Stimulated activated naive CD8-positive, alpha-beta T cell treated with anti-CD3 and anti-CD28 coated beads, Interleukin-15, Interleukin-2, amounts not matched to agents 100 ng/mL and 50 ng/mL, for 24 hours (primary cell): Measurements from ENCODE around the gene NXF1.
"Not testable (repeated sequence)": the region's sequence is repeated elsewhere in the genome, so short reads cannot be mapped to it uniquely, and the experiment has no call there.

ENCODE experiments used
- H3K27ac Mint-ChIP-seq: one replicate; pipeline ENCODE4 v1.8.0; 2021; ENCODE audit warnings: mild to moderate bottlenecking, mixed read lengths
- H3K27me3 Mint-ChIP-seq: one replicate; pipeline ENCODE4 v1.8.0; 2021; ENCODE audit warnings: mixed read lengths
- H3K36me3 Mint-ChIP-seq: one replicate; pipeline ENCODE4 v1.8.0; 2021; ENCODE audit warnings: low read depth, mixed read lengths
- H3K4me1 Mint-ChIP-seq: one replicate; pipeline ENCODE4 v1.8.0; 2021; ENCODE audit warnings: low read depth, mixed read lengths
- H3K4me3 Mint-ChIP-seq: one replicate; pipeline ENCODE4 v1.8.0; 2021; ENCODE audit warnings: mild to moderate bottlenecking, mixed read lengths
- H3K9me3 Mint-ChIP-seq: one replicate; pipeline ENCODE4 v1.8.0; 2021; ENCODE audit warnings: mixed read lengths

Gene NXF1

GRCh38 chr11:62841361-62842170, 36.3 kb upstream of the NXF1 start:
- no peaks in the 10 kb centered on the region for H3K9me3 Mint-ChIP-seq
- no peak overlapping the region for H3K4me3 Mint-ChIP-seq
- no peak overlapping the region for H3K27ac Mint-ChIP-seq
- H3K4me1 Mint-ChIP-seq: peaks cover 34% of the 10 kb centered on the region
- H3K27me3 Mint-ChIP-seq: no peaks in the 10 kb centered on the region
- peaks cover 19% of the 10 kb centered on the region for H3K36me3 Mint-ChIP-seq

- peaks cover 27% of the 10 kb centered on the region for H3K36me3 Mint-ChIP-seq
- not testable (repeated sequence) for H3K27me3 Mint-ChIP-seq, H3K9me3 Mint-ChIP-seq, H3K27ac Mint-ChIP-seq, H3K4me3 Mint-ChIP-seq
- peaks cover 42% of the 10 kb centered on the region for H3K4me1 Mint-ChIP-seq
Observed at GRCh38 chr11:62840721-62841360, 35.6 kb upstream of the NXF1 start.

GRCh38 chr11:62839050-62839945, 34.1 kb upstream of the NXF1 start, which contains the start of gene WDR74:
TSS of gene WDR74 (minus strand) at chr11:62839590. CDS start at chr11:62839570, 20 bp downstream.
- H3K36me3 Mint-ChIP-seq: peaks cover 39% of the 10 kb centered on the region
- H3K27me3 Mint-ChIP-seq: no peaks in the 10 kb centered on the region
- no peaks in the 10 kb centered on the region for H3K9me3 Mint-ChIP-seq
- peaks cover 48% of the 10 kb centered on the region for H3K4me1 Mint-ChIP-seq
- H3K27ac Mint-ChIP-seq: no peak within 1 kb of the TSS
- no peak within 1 kb of the TSS for H3K4me3 Mint-ChIP-seq

- Mint-ChIP-seq H3K9me3 (no peaks in the 10 kb centered on the region), H3K4me3 (no peak overlapping the region), H3K27ac (no peak overlapping the region), H3K27me3 (no peaks in the 10 kb centered on the region), H3K36me3 (peaks cover 56% of the 10 kb centered on the region), H3K4me1 (peaks cover 60% of the 10 kb centered on the region)
Observed at GRCh38 chr11:62835336-62835735, 30.1 kb upstream of the NXF1 start.

GRCh38 chr11:62832336-62833234, 27.3 kb upstream of the NXF1 start, which contains the start of gene TEX54:
TSS of gene TEX54 (minus strand) at chr11:62832841.
- Mint-ChIP-seq H3K4me1 (peaks cover 51% of the 10 kb centered on the region), H3K36me3 (peaks cover 49% of the 10 kb centered on the region), H3K27me3 (no peaks in the 10 kb centered on the region), H3K4me3 (peak within 1 kb of the TSS; percentile 93), H3K9me3 (no peaks in the 10 kb centered on the region), H3K27ac (peak within 1 kb of the TSS; percentile 96)

- peaks cover 44% of the 10 kb centered on the region for H3K4me1 Mint-ChIP-seq
- H3K9me3 Mint-ChIP-seq: no peaks in the 10 kb centered on the region
- H3K27me3 Mint-ChIP-seq: no peaks in the 10 kb centered on the region
- peak within 1 kb of the TSS; percentile 93 for H3K4me3 Mint-ChIP-seq
- peaks cover 53% of the 10 kb centered on the region for H3K36me3 Mint-ChIP-seq
- peak within 1 kb of the TSS; percentile 96 for H3K27ac Mint-ChIP-seq
Observed at GRCh38 chr11:62831520-62832335, 26.5 kb upstream of the NXF1 start, which contains the start of gene STX5. TSS of gene STX5 (minus strand) at chr11:62832051. CDS start at chr11:62831243, 808 bp downstream.

GRCh38 chr11:62830904-62831519, 25.8 kb upstream of the NXF1 start:
- Mint-ChIP-seq H3K27ac (peak overlapping the region; percentile 96), H3K36me3 (peaks cover 46% of the 10 kb centered on the region), H3K9me3 (no peaks in the 10 kb centered on the region), H3K4me1 (peaks cover 37% of the 10 kb centered on the region), H3K27me3 (no peaks in the 10 kb centered on the region), H3K4me3 (peak overlapping the region; percentile 93)

GRCh38 chr11:62828130-62828529, 22.9 kb upstream of the NXF1 start:
- H3K9me3 Mint-ChIP-seq, H3K27me3 Mint-ChIP-seq, H3K27ac Mint-ChIP-seq, H3K4me3 Mint-ChIP-seq: not testable (repeated sequence)
- Mint-ChIP-seq H3K36me3 (peaks cover 42% of the 10 kb centered on the region), H3K4me1 (peaks cover 21% of the 10 kb centered on the region)

- no peaks in the 10 kb centered on the region for H3K9me3 Mint-ChIP-seq
- peaks cover 54% of the 10 kb centered on the region for H3K36me3 Mint-ChIP-seq
Observed at GRCh38 chr11:62823677-62824076, 18.4 kb upstream of the NXF1 start.

GRCh38 chr11:62817129-62817528, 11.9 kb upstream of the NXF1 start:
- Mint-ChIP-seq H3K4me1 (no peaks in the 10 kb centered on the region), H3K27me3 (no peaks in the 10 kb centered on the region), H3K4me3 (no peak overlapping the region), H3K36me3 (peaks cover 24% of the 10 kb centered on the region), H3K9me3 (no peaks in the 10 kb centered on the region), H3K27ac (no peak overlapping the region)

More at GRCh38 chr11:62823677-62824076, 18.4 kb upstream of the NXF1 start:
- Mint-ChIP-seq H3K27ac (peak overlapping the region; percentile 31), H3K4me1 (no peaks in the 10 kb centered on the region), H3K27me3 (no peaks in the 10 kb centered on the region), H3K4me3 (no peak overlapping the region)

GRCh38 chr11:62816557-62816956, 11.3 kb upstream of the NXF1 start:
- H3K9me3 Mint-ChIP-seq: no peaks in the 10 kb centered on the region
- H3K27me3 Mint-ChIP-seq: no peaks in the 10 kb centered on the region
- H3K36me3 Mint-ChIP-seq: peaks cover 24% of the 10 kb centered on the region
- H3K27ac Mint-ChIP-seq: no peak overlapping the region
- H3K4me1 Mint-ChIP-seq: no peaks in the 10 kb centered on the region
- no peak overlapping the region for H3K4me3 Mint-ChIP-seq

- H3K36me3 Mint-ChIP-seq: peaks cover 4% of the 10 kb centered on the region
- H3K9me3 Mint-ChIP-seq: no peaks in the 10 kb centered on the region
- H3K27me3 Mint-ChIP-seq: no peaks in the 10 kb centered on the region
- peaks cover 2% of the 10 kb centered on the region for H3K4me1 Mint-ChIP-seq
- H3K4me3 Mint-ChIP-seq: no peak overlapping the region
- H3K27ac Mint-ChIP-seq: no peak overlapping the region
Observed at GRCh38 chr11:62811659-62812058, 6.4 kb upstream of the NXF1 start.

GRCh38 chr11:62810748-62811147, 5.5 kb upstream of the NXF1 start:
- peaks cover 10% of the 10 kb centered on the region for H3K4me1 Mint-ChIP-seq
- H3K27ac Mint-ChIP-seq: peak overlapping the region; percentile 27
- no peaks in the 10 kb centered on the region for H3K27me3 Mint-ChIP-seq
- H3K36me3 Mint-ChIP-seq: peaks cover 4% of the 10 kb centered on the region
- no peak overlapping the region for H3K4me3 Mint-ChIP-seq
- H3K9me3 Mint-ChIP-seq: no peaks in the 10 kb centered on the region
